HepG2 (cell line): Measurements from ENCODE around the gene IGF2BP1. TPM values are rescaled to one million over a fixed set of nuclear protein-coding genes. Genes with fewer than 3 reads are reported as not detected.

Source experiments
- BCL6 ChIP-seq: IDR thresholded peaks from 2 replicates; pipeline ENCODE4 v1.6.1; 2016; ENCODE audit warnings: missing genetic modification reagents, missing compliant biosample characterization
- ERF ChIP-seq: IDR thresholded peaks from 2 replicates; pipeline ENCODE4 v1.6.1; 2018; ENCODE audit warnings: missing biosample characterization, missing genetic modification reagents
- ESRRA ChIP-seq: sonication (generic); formaldehyde crosslinking; IDR thresholded peaks from 2 replicates; pipeline ENCODE4 v1.5.1; 2020; ENCODE audit warnings: mild to moderate bottlenecking, low read depth, missing genetic modification reagents
- ETV5 ChIP-seq: IDR thresholded peaks from 2 replicates; pipeline ENCODE4 v1.6.1; 2018; ENCODE audit warnings: missing biosample characterization, missing genetic modification reagents, inconsistent platforms, borderline replicate concordance
- FOXM1 ChIP-seq: sonication (generic); formaldehyde crosslinking; IDR thresholded peaks from 2 replicates; pipeline ENCODE4 v1.5.0; 2020; ENCODE audit warnings: missing genetic modification reagents
- FOXP4 ChIP-seq: sonication (generic); formaldehyde crosslinking; IDR thresholded peaks from 2 replicates; pipeline ENCODE4 v1.4.0; 2020; ENCODE audit warnings: missing genetic modification reagents
- GABPB1 ChIP-seq: IDR thresholded peaks from 2 replicates; pipeline ENCODE4 v1.6.1; 2016; ENCODE audit warnings: mild to moderate bottlenecking, missing genetic modification reagents, moderate library complexity, missing compliant biosample characterization
- GTF3A ChIP-seq: sonication (generic); formaldehyde crosslinking; conservative IDR thresholded peaks from 2 replicates; pipeline ENCODE4 v1.4.0; 2020; ENCODE audit warnings: mild to moderate bottlenecking, missing genetic modification reagents
- HNF4A ChIP-seq: sonication (generic); formaldehyde crosslinking; IDR thresholded peaks from 2 replicates; pipeline ENCODE4 v1.4.0; 2020; ENCODE audit warnings: missing genetic modification reagents
- HNF4G ChIP-seq, 2 experiments: sonication (generic) in 1 of 2; formaldehyde crosslinking in 1 of 2; IDR thresholded peaks; 2 replicates each; pipeline versions ENCODE4 v1.4.0 to v1.6.1; 2011 to 2020; ENCODE audit warnings: borderline replicate concordance in 2 of 2, low read depth in 2 of 2, mild to moderate bottlenecking in 2 of 2, low read length in 1 of 2, missing genetic modification reagents in 1 of 2, moderate library complexity in 1 of 2
- KAT2B ChIP-seq: fragments of 150-350 bp; IDR thresholded peaks from 2 replicates; pipeline ENCODE4 v1.6.1; 2014; ENCODE audit warnings: low read depth, low read length, borderline replicate concordance
- KAT7 ChIP-seq: IDR thresholded peaks from 2 replicates; pipeline ENCODE4 v1.6.1; 2018; ENCODE audit warnings: borderline replicate concordance, missing compliant biosample characterization
- KLF11 ChIP-seq: IDR thresholded peaks from 2 replicates; pipeline ENCODE4 v1.6.1; 2016; ENCODE audit warnings: missing compliant biosample characterization
- LCORL ChIP-seq, 2 experiments: fragments of 450-650 bp in 1 of 2; sonication (generic) in 1 of 2; formaldehyde crosslinking in 1 of 2; IDR thresholded peaks; 2 replicates each; pipeline versions ENCODE4 v1.5.0 to v1.6.1; 2017 to 2020; ENCODE audit warnings: antibody characterized with exemption in 1 of 2, missing genetic modification reagents in 1 of 2
- MED1 ChIP-seq: sonication (generic); formaldehyde crosslinking; IDR thresholded peaks from 2 replicates; pipeline ENCODE4 v1.4.0; 2020; ENCODE audit warnings: missing genetic modification reagents
- MIXL1 ChIP-seq: IDR thresholded peaks from 2 replicates; pipeline ENCODE4 v1.6.1; 2016
- MLX ChIP-seq: IDR thresholded peaks from 2 replicates; pipeline ENCODE4 v1.6.1; 2016
- NCOA2 ChIP-seq: sonication (generic); formaldehyde crosslinking; IDR thresholded peaks from 2 replicates; pipeline ENCODE4 v1.8.0; 2022; ENCODE audit warnings: inconsistent platforms
- NR2C2 ChIP-seq: sonication (generic); formaldehyde crosslinking; IDR thresholded peaks from 2 replicates; pipeline ENCODE4 v1.4.0; 2020; ENCODE audit warnings: missing genetic modification reagents, mild to moderate bottlenecking, moderate library complexity, borderline replicate concordance
- PCBP2 ChIP-seq: fragments of 200-400 bp; formaldehyde crosslinking; optimal IDR thresholded peaks from 2 replicates; pipeline ENCODE3; 2018; ENCODE audit warnings: low read length, low read depth; ENCODE audit not compliant: poor library complexity, severe bottlenecking
- SAP130 ChIP-seq: IDR thresholded peaks from 2 replicates; pipeline ENCODE4 v1.6.1; 2016; ENCODE audit warnings: low read depth
- TRIM22 ChIP-seq: fragments of 450-650 bp; IDR thresholded peaks from 2 replicates; pipeline ENCODE4 v1.6.1; 2017
- YY1 ChIP-seq: IDR thresholded peaks from 2 replicates; pipeline ENCODE4 v1.6.1; 2011; ENCODE audit warnings: low read length, low read depth, moderate library complexity, mild to moderate bottlenecking; ENCODE audit not compliant: insufficient read depth, insufficient replicate concordance
- ZFP41 ChIP-seq: sonication (generic); formaldehyde crosslinking; IDR thresholded peaks from 2 replicates; pipeline ENCODE4 v1.4.0; 2020; ENCODE audit warnings: mild to moderate bottlenecking, missing genetic modification reagents, borderline replicate concordance
- ZMYM2 ChIP-seq: sonication (generic); formaldehyde crosslinking; IDR thresholded peaks from 2 replicates; pipeline ENCODE4 v1.8.0; 2022; ENCODE audit warnings: mild to moderate bottlenecking, missing genetic modification reagents
- ZNF282 ChIP-seq: fragments of 450-650 bp; IDR thresholded peaks from 2 replicates; pipeline ENCODE4 v1.6.1; 2018; ENCODE audit not compliant: partially characterized antibody
- ZNF329 ChIP-seq: sonication (generic); formaldehyde crosslinking; IDR thresholded peaks from 2 replicates; pipeline ENCODE4 v1.9.0; 2021; ENCODE audit warnings: low read depth, mild to moderate bottlenecking, missing genetic modification reagents
- ZNF331 ChIP-seq: sonication (generic); formaldehyde crosslinking; IDR thresholded peaks from 2 replicates; pipeline ENCODE4 v1.4.0; 2020; ENCODE audit warnings: missing genetic modification reagents
- ZNF44 ChIP-seq: sonication (generic); formaldehyde crosslinking; IDR thresholded peaks from 2 replicates; pipeline ENCODE4 v1.5.1; 2020; ENCODE audit warnings: mild to moderate bottlenecking, missing genetic modification reagents
- ZNF614 ChIP-seq: IDR thresholded peaks from 2 replicates; pipeline ENCODE4 v1.6.1; 2018; ENCODE audit warnings: missing biosample characterization, missing genetic modification reagents, inconsistent platforms, borderline replicate concordance
- polyA plus RNA-seq, 8 experiments: library from polyadenylated mRNA; depleted of rRNA in 3 of 8; stranded (reverse) in 7 of 8; unstranded in 1 of 8; fragments of >200 nt; fragmentation: Illumina TruSeq in 4 of 8; extraction: Trizol in 4 of 8; gene quantifications; 2 replicates each; pipeline versions ENCODE4 v1.2.1 to v1.2.3, GENCODE V29; 2011 to 2016; ENCODE audit warnings: low read depth in 4 of 8, missing spikeins in 1 of 8, mixed read lengths in 1 of 8; ENCODE audit not compliant: insufficient read depth in 1 of 8
- total RNA-seq, 5 experiments: library from RNA; depleted of rRNA; stranded (reverse); fragments of >200 nt; fragmentation: Illumina TruSeq; extraction: Trizol; gene quantifications; 2 replicates each; pipeline ENCODE4 v1.2.3, GENCODE V29; 2016; ENCODE audit warnings: low read depth in 1 of 5

Gene IGF2BP1
- total and polyA plus RNA-seq, 2 of the 13 experiments (the other 11 are each of a cell fraction or from before 2014, with no cell fraction given), result 29.7 to 75.1 TPM

GRCh38 chr17:49012769-49013255, 15.6 kb downstream of the IGF2BP1 start (continued):
- TF ChIP-seq LCORL (IDR thresholded peaks at IDR 0.05) (no peak), LCORL (CRISPR knock-in tag; IDR thresholded peaks at IDR 0.05) (no peak), ZMYM2 (CRISPR knock-in tag) (no peak), ZNF329 (CRISPR knock-in tag) (no peak), GABPB1 (CRISPR knock-in tag) (peak; percentile 33; the same call in 1 of the 2 replicates), FOXP4 (CRISPR knock-in tag) (no peak), KAT2B (no peak), BCL6 (CRISPR knock-in tag) (peak; percentile 67), ZFP41 (CRISPR knock-in tag) (no peak), HNF4G (IDR thresholded peaks at IDR 0.05; ENCODE audit: borderline replicate concordance, low read depth, low read length) (no peak), HNF4G (CRISPR knock-in tag; IDR thresholded peaks at IDR 0.05; ENCODE audit: borderline replicate concordance, low read depth) (peak; percentile 38; the same call in 1 of the 2 replicates), FOXM1 (CRISPR knock-in tag) (no peak), ZNF331 (CRISPR knock-in tag) (0 out of 2 replicates have a peak, but pooled peaks have one; percentile 6), ETV5 (peak; percentile 83), ESRRA (CRISPR knock-in tag) (peak; percentile 72), ERF (CRISPR knock-in tag) (peak; percentile 72), MIXL1 (0 out of 2 replicates have a peak, but pooled peaks have one; percentile 16), ZNF282 (no peak), GTF3A (CRISPR knock-in tag) (no peak), NCOA2 (peak; percentile 31; the same call in 1 of the 2 replicates), MED1 (CRISPR knock-in tag) (peak; percentile 33; the same call in 1 of the 2 replicates), KAT7 (CRISPR knock-in tag) (0 out of 2 replicates have a peak, but pooled peaks have one; percentile 2), SAP130 (CRISPR knock-in tag) (peak; percentile 72), HNF4A (CRISPR knock-in tag) (peak; percentile 45), KLF11 (CRISPR knock-in tag) (no peak), NR2C2 (CRISPR knock-in tag) (peak; percentile 50; the same call in 1 of the 2 replicates), TRIM22 (no peak), ZNF44 (CRISPR knock-in tag) (no peak), MLX (0 out of 2 replicates have a peak, but pooled peaks have one; percentile 20), YY1 (no peak), PCBP2 (no peak), ZNF614 (CRISPR knock-in tag) (0 out of 2 replicates have a peak, but pooled peaks have one; percentile 12)
